ENCODE data around the gene TLE2.

Gene TLE2

GRCh38 chr19:2950286-2951124 lies 78.6 kb downstream of the TLE2 start:
- DNase-seq (ENCODE audit: low read depth in 2 of 2) = peak; percentile 100

- DNase-seq (ENCODE audit: low read depth in 2 of 2) = no peak
Observed at GRCh38 chr19:2949939-2950285, 79.2 kb downstream of the TLE2 start.

All from stimulated activated CD4-positive, alpha-beta T cell treated with anti-CD3 and anti-CD28 coated beads, Interleukin-15, amount 100 ng/mL, for 48 hours (primary cell).